Suppressor macrophage (primary cell): Measurements from ENCODE around the gene ZMIZ1.

ENCODE experiments used
- DNase-seq, 4 experiments: peaks; one replicate each; pipeline ENCODE4 v3.0.0-alpha.2; 2020 to 2022

Gene ZMIZ1

DNA sequence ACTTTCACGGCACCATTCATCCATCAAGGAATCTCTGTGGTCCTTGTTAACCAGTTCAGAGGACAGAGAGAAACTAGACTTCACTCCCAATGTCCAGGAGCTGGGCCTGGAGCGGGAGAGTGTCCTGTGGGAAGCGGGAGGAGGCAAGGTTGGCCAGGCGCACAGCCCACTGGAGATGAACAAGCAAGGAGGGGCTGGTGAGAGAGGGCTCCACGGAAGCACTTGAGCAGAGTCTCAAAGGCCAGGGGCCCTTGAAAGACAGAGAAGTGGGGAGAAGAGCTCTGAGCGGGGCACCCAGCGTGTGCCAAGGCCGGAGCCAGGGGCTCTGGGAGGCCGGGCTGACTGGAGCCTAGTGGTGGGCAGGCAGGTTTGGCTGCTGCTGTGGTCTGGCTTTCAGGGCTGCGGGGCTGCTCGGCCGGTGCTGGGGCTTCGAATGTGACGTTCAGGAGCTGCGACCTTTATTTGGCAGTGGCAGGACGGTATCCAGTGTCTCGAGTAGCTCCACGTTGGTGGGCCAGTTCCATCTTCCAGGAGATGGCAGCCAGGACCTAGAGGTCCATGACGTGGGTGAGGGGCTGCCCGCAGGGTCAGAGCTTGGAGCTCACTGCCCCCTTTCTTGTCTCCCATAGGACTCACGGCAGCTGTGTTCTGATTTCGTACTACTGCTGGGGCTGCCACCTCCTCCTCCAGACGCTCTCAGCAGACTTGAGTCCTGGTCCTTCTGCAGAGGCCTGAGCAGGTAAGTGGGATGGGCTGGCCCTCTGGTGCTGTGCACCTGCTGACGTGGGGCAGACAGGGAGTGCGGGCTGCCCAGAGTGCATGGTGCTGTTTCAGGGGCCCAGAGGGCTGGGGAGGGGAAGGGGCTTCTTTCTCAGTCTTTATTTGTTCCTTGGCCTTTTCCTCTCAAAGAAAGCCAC lies 49.8 kb downstream of the ZMIZ1 start:
- no peak for DNase-seq

DNA sequence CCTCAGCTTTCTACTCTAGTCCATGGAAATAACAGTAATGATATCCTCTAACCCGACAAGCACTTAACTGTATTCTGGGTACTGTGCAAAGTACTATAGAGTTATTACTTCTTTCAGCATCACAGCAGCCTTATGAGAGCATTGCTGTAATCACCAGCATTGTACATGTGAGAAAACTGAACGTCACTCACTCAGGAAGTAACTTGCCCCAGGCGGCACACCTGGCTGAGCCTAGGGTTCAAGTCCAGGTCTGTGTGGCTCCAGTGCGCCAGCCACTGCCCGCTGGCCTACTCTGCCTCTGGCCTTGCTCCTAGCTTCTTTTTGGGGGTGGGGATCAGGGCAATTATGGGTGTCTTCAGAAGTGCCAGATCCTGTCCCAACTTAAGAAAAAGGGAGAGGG lies 50.5 kb downstream of the ZMIZ1 start:
- DNase-seq: no peak

DNA sequence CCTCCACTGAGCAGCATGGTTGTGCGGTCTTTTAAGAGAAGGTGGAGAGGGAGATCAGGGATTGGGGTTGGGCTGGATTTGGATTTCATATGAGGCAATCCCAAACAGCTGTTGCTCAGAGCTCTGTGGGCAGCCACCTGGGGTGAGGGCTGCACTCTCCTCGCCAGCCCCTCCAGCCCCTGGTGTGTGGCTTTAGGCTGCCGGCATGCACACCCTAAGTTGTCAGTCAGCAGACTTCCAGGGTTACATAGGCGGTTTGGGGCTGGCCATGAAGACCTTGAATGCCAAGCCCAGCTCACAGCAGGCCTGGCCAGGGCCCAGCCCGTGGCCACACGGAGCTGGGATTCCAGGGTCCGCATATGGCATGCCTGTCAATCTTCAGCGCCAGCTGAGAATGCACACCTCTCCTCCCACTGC lies 54.8 kb downstream of the ZMIZ1 start:
- no peak for DNase-seq

DNA sequence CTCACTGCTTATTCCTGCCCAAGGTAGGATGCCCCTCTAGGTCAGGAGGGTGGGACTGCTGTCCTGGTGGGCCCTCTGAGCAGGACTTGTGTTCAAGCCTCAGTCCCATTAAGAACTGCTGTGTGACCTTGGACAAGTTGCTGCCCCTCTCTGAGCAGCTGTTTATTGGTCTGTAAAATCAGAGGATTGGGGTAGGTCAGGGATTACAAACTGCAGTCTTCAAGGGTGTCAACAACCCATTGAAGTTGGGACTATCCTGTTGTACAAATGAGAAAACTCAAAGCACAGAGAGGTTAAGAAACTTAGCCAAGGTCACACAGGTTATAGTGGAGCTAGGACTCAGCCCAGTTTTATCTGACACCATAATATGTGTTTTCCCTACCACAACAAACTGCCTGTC lies 55.3 kb downstream of the ZMIZ1 start:
- no peak for DNase-seq

DNA sequence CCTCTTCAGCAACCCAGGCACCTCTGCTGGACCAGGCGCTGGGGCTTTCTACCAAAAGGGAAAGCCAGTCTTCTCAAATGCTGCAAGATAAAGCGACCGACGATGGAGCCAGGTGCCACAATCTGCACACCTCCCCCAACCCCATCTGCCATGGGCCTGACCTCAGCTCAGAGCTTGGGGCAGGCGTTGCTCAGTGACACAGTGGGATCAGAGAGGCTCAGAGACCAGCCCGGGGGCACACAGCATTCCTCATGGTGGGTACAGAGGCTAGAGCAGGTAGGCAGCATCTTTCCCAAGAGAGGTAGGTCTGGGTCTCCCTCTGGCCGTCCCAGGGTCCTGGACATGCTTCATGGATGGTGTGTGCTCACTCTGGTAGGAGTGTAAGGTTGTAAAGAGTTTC lies 56.3 kb downstream of the ZMIZ1 start:
- DNase-seq: no peak

DNA sequence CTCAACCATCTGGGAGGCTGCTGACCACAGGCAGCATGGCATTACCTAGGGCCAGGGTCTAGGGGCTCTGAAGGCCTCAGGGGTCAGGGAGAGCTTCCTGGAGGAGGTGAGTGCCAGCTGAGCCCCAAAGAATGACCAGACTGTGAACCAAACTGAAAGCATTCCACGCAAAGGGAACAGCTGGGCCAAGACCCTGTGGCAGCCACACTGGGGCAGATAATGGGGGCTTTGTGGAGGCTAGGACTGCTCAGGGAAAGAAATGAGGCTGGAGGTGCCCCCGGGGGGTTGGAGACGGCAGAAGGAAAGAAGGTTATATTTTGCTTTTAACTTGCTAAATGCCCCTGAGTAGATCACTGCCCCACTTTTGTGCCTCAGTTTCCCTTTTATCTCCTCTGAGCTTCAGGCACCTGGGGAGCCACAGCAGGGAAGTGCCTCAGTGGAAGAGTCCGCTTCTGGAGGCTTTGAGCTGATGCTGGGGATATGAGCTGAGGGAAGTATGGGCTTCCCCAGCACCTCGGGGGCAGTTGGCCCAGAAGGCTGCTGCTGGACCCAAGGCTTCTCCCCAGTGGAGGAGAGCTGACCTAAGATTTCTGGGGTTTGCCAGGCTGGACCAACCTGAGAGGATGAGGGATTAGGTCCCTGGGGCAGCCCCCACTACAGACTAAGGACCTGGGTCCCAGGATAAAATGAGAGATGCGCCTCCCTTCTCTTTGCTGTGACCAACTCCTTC lies 57.8 kb downstream of the ZMIZ1 start:
- peak in 1 of 4 experiments; percentile 26 for DNase-seq

DNA sequence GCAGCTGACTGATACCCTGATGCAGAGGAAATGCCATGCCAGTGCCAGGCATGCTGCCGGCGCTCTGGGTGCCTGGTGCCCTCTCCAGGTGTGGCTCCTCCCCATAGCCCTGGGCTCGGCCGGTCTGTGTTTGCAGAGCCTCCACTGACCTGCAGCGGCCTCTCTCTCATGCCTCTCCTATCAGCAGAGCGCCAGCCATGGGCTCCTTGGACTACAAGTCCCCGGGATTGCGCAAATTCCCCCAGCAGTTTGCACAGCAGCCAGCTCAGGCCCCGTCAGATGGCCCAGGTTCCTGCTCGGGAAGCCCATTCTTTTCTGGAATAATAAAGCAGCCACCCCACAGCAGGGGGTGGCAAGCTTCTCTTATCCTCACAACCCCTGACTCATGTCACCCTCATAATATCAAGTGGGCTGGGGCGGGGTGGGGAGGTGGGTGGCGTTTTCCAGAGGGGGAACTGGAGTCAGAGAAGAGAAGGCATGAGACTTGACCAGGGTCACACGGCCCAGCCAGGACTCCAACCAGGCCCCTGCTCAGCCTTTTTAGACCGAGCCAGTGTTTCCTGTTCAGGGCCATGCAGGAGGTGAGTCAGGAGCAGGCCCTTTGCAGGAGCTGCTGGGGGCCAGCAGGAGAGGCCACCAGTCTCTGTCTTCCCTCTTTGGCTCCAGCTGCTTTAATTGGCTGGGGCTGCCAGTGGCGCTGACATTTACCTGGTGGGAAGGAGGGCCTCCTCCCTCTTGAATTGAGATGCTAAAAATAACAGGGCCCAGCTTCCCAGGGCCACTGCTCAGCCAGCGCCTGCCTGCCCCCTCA lies 58.6 kb downstream of the ZMIZ1 start:
- peak; percentile 91 to 96 (median 94) for DNase-seq

DNA sequence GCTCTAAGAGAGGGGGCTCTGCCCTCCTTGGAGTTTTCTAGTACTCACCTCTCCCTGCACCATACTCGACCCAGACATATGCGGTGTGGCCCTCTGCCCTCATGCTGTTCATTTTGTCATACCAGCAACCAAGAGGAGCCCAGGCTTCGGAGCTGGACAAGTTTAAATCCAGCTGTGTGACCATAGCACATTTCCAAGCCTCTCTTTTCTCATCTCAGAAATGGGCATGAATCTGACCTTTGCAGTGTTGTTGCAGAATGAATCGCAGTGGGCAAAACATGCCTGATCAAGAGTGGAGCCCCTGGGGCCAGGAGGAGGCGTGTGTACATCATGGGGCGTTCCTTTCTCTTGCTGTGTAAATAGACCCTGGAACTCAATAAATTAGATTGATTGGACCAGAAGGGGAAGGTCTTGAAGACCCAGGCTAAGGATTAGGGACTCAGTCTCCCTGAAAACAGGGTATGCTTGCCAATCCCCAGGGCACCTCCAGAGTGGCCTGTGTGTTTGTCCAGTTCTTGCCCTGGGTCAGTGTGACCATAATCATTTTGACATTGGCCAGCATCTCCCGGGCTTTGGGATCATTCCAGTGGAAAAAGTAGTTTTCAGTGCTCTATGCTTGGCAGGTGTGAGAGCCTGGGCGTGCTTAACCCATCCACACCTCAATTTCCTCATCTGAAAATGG lies 59.6 kb downstream of the ZMIZ1 start:
- no peak for DNase-seq

DNA sequence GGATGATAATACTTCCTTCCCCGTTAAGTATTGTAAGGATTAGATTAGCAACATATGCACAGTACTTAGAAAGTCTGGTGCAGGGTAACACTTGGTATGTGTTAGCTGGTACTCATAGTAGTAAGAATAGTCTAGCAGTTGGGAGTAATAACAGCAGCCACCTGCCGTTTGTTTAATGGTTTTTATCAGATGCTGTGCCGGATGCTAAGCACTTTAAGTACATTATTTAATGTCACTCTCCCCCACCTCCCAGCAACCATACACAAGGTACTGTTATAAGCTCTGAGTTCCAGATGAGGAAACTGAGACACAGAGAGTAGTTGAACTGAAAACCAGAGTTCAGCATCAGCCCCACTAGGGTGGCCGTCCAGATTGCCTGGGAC lies 60.1 kb downstream of the ZMIZ1 start:
- DNase-seq: no peak

DNA sequence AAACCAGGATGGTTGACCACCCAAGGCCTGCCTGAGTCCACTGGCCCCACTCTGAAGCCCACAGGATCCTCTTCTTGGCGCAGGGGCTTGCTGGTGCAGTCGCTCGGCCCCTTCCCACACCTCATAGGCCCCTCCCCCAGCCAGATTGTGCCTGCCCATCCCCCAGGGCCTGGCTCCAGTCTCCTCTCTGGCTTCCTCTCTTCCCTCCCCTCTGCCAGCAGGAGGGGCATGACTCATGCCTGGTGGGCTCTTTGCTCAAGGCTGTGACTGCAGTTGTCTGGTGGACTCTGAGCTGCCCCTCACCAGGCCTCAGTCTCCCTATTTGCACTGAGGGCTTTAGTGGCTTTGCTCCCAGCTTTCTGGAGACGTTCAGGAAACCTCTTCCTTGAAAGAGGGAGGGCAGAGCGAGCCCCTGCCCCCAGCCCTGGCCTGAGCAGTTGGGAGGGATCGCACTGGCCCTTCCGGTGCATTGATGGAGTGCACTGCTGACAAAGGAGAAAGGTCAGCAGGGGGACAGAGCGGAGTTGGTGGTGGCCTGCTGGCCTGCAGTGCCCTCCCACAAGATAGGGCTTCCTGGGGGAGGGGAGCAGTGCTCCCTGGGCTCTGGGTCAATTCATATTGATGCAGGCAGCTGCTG lies 60.7 kb downstream of the ZMIZ1 start:
- DNase-seq: peak in 3 of 4 experiments; percentile 50 to 58 (median 51)

DNA sequence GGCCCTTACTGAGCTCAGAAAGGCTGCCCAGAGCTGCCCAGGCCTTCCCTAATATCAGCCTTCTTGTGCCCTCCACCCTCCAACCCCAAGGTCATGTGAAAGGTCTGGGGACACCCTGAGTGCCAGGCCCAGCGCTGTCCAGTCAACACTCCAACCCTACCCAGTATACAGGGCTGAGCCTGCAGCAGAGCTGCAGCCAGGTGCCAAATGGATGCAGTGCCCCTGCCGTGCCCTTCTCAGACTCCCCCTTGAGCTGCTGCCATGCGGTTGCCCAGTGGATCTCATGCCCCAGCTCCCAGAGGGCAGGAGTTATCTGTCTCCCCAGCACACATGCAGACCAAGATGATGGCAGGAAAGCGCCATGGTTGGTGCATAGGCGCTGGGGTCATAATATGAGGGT lies 61.5 kb downstream of the ZMIZ1 start:
- no peak for DNase-seq

DNA sequence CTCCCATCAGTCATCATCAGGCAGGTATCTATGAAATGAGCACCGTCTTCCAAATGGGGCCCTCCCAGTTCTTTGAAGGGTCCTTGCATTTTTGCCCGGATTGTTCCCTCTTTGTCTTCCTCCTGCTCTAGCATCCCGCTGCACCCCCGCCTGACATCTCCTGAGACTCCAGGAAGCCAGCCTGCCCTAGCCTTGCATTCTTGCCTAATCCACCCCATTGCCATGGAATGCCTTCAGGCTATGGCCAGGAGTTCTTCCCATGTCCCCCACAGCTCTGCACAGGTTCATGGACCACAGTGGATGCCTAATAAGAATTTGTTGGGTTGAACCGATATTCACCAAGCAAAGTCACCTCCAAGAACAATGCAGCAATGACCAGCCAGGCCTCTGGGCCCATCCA lies 62.1 kb downstream of the ZMIZ1 start:
- DNase-seq: no peak

DNA sequence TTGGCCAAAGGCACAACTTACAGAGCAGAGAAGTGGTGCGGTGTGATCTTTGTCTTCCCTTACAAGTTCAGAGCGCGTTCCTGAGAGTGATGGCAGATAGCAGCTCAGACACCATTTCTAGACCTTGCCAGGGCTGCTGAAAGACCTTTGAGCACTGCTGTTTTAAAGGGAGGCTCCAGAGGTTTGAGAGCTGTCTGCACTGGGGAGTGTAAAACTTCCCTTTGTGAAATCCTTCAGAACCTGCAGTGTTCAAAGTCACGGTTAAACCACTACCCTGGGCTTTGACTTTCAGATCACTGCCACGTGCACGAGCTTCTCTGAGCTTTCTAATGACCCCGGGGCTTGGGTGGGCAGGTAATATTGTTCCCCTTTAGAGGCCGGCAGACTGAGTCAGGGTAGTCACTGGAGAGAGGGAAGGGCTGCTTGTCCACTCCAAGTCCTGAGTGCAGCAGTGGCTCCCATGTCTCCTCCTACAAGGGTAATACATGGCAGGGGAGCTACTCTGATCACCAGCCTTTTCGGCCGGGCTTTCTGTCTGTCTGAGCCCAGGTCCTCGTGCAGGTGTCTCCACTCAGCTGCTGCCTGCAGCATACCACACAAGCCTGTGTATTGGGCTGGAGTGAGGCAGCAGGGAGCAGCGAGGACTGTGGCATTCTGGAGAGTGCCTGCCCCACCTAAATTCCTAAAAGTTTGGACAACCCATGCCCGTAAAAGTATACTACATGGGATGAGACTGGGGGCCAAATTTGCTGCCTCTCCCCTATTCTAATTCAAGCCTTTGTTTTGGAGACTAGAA lies 63.3 kb downstream of the ZMIZ1 start:
- DNase-seq: peak in 1 of 4 experiments; percentile 29

DNA sequence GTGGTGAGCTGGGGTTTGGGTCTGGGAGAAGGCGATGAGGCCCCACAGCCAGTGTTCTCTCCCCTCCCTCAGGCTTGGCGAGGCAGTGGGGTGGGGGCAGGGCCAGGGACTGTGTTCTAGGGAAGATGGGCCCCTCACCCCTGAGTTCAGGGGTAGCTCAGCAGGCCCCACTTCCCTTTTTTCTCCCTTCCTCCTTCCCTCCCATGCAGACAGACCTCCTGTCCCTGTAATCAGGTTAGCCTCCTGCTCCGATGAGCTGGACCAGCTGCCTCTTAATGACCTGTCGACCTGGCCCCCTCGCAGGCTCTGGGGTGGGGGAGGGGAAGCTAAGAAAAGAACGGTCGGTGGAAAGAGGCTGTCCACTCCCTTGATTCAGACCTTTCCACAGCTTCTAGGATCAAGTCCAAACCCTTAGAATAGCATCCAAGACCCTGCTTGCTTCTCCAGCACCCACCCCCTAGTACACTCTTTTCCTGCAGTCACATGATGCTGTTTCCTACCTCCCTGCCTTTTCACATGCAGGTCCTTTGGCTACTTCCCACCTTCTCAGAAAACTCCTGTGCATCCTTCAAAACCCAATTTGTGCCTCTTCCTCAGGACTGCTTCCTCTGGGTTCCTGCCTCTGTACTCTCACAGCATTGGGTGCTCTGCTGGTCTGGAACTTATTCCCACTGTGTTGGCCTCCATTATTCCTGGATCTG lies 64.1 kb downstream of the ZMIZ1 start:
- DNase-seq: peak in 2 of 4 experiments; percentile 34 to 50

DNA sequence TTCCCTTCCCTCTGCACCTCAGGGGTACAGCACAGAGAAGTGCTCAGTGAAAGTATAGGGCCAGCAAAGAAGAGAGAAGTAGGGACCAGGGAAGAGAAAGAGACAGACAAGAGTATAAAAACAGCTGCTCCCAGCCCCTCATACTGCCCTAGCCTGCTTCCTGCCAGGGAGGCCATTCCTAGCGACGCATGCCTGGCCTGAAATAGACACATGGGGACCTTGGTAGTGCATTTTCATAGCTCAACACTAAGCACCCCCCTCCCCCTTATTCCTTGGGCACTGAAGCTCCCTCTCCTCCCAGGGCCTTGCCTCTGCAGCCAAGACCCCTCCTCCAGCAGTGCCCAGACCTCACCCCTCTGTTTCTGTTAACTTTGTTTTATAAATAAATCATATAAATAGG lies 64.7 kb downstream of the ZMIZ1 start:
- DNase-seq: no peak

DNA sequence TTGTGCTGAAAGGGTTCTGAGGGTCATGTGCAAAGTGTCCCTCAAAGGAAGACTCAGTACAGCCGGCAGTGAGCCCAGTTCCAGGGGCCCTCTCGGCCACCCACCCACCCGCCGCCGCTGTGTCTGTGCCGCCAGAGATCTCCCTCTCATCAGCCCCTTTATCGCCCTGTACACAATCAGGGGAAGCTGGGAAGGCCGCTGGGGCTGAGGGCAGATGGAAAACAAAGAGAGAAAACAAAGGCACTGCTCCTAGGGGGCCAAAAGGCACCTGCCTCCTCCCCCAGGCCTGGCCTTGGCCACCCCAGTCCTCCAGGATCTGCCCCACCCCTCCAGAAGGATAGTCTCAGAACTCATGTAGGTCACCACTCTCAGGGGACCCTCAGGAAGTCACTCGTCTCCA lies 67.0 kb downstream of the ZMIZ1 start:
- no peak for DNase-seq

DNA sequence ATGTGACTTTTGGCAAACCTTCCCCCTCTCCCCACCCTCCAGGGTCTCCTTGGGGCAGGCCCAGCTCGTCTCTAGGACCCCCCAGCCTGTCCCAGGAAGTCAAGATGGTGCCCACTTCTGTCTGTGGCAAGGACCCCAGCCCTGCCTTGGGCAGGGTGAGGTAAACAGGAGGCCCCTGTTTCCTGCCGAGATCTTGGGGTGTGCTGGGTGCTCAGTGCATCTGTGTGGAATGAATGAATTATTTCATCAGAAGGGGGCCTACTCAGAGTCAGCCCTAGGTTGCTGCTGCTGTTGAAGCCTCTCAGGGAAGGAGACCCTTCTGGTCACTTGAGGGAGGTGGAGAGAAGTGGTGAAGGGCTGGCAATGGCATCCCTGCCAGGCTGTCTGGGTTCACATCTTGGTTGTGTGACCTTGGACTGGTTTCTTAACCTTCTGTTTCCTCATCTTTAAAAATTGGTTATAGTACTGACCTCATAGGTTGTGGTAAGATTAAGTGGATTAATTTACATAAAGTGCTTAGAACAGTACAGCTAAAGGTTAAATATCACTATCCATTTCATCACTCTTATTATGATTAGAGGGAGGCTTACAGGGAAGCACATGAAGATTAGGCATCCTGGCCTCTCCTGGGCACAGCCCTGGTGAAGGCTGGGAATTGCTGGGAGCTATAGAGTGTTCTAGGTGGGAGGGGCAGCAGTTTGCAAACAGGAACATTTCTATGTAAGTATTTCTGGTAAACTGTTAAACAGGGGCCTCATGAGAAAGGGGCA lies 67.7 kb downstream of the ZMIZ1 start:
- peak; percentile 46 to 72 (median 64) for DNase-seq

DNA sequence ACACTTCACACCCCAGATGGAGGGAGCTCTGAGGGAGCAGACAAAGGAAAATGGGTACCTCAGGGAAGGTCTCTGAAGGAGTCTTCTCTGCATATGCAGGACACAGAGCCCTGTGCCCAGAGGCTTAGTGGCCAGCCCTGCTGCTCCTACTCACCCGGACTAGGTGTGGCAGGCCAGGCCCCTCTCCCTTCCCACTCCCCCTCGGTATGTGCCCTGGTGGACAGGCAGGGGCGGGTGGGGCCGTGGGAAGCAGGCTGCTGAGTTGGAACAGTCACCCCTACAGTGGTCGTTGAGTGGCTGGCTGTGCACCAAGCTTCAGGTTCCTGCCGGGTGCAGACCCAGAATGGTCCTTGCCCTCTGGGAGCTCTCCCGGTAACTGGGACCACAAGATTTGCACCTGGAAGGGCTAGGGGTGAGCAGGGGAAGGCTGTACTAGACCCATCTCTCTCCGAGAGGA lies 68.6 kb downstream of the ZMIZ1 start:
- peak in 2 of 4 experiments; percentile 31 to 45 for DNase-seq

DNA sequence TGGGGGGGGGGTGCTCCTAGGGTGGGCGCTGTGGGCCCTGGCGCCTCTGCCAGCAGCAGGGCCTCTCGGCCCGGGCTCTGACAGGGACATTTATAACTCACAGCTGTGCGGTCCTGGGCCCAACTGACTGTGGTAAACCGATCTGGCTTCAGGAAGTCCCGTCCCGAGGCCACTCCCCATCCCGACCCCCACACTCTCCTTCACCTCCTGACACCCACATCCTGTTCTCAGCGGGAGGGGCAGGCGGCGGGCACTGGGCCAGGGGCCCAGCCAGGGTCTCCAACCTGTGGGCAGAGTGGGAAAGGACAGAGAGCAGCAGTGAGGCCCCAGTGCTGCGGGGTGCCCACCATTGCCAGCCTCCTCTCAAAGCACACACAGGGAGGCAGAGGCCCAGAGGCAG lies 69.1 kb downstream of the ZMIZ1 start:
- peak in 3 of 4 experiments; percentile 50 to 72 (median 61) for DNase-seq
